Measurements from ENCODE around the gene HERC6.
"Not testable (repeated sequence)": the region's sequence is repeated elsewhere in the genome, so short reads cannot be mapped to it uniquely, and the experiment has no call there.

Gene HERC6

GRCh38 chr4:88447371-88448095 lies 68.9 kb downstream of the HERC6 start:
- no peak for DNase-seq

- DNase-seq = not testable (repeated sequence)
These were observed 69.6 kb downstream of the HERC6 start for GRCh38 chr4:88448211-88448765.

GRCh38 chr4:88448889-88449288 lies 70.2 kb downstream of the HERC6 start:
- no peak for DNase-seq

GRCh38 chr4:88449290-88449689 lies 70.6 kb downstream of the HERC6 start:
- DNase-seq = no peak

DNA sequence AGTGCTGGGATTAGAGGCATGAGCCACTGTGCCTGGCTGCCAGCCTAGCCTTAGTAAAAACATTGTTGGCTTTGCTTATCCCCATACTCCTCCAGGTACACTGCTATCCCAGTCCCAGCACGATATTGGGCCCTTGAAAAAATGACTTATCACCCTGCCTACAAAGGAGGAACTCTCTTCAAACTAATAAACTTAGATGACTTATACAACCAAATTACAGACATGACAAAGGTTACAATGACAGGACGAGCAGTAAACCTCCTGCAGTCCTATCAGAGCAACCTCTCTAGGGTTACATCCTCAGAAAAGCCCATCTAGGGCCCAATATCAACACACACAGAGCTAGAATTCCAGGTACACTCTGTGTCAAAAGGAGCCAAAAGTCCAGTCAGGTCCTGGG lies 72.6 kb downstream of the HERC6 start:
- DNase-seq = no peak

DNA sequence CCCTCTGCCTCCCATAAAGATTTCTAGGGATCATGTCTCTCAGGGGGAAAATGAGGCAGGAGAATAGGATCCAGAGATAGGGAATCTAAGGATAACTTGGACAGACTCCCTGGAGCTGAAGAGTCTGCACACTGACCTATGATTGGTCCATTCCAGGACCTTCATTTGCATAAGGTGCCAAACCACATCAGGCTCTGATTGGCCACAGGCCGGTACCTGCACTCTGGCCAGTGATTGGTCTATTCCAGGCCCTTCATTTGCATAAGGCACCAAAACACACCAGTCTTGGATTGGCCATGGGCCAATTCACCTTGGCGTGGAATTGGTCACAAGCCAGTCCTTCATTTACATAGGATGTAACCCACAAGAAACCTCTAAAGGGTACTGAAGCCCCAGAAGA lies 74.3 kb downstream of the HERC6 start:
- no peak for DNase-seq

DNA sequence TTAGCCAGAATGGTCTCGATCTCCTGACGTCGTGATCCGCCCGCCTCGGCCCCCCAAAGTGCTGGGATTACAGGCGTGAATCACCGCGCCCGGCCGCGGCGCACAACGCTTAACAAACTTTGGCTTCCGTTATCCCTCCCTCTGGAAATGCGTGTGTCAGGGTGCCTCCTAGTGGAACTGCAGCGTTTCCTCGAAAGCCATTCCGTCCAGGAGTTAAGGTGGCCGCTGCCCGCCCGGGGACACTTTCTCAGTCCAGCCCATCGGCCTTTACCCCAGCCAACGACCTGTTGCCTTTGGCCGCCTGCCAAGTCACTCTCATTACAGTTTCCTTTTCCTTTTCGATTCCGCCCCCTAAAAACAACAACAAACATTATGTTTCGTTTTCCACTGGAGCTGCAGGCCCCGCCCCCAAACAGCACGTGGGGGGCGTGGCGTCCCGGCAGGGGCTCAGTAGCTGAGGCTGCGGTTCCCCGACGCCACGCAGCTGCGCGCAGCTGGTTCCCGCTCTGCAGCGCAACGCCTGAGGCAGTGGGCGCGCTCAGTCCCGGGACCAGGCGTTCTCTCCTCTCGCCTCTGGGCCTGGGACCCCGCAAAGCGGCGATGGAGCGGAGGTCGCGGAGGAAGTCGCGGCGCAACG lies 78.1 kb downstream of the HERC6 start, which contains the start of gene HERC5:
Gene HERC5 (plus strand): TSS at position 450 of the 637 bp plus-strand sequence. CDS start 151 bp downstream, at position 601.
- DNase-seq = peak; percentile 88

GRCh38 chr4:88457307-88458103 lies 78.9 kb downstream of the HERC6 start:
- peak; percentile 20 for DNase-seq

- DNase-seq = no peak
These were observed 79.6 kb downstream of the HERC6 start for GRCh38 chr4:88458104-88458740.

GRCh38 chr4:88465653-88466192 lies 87.1 kb downstream of the HERC6 start:
- DNase-seq = no peak

DNA sequence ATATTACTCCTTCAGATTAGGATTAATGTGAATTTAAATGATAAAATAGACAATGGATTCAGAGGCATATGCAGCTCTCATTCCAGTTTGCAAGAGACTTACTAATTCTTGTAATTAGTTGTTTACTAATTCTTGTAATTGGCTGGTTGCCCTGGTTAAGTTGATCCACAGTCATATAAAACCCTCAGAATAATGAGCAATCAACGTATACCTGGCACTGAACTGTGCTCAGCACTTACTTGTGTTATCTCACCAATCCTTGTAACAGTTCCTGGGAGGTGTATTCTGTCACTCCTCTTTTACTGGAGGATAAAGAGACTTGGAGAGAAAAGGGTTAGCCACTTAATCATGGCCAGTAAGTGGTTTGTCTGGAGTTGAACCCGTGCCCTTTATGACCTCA lies 88.7 kb downstream of the HERC6 start:
- DNase-seq = no peak

DNA sequence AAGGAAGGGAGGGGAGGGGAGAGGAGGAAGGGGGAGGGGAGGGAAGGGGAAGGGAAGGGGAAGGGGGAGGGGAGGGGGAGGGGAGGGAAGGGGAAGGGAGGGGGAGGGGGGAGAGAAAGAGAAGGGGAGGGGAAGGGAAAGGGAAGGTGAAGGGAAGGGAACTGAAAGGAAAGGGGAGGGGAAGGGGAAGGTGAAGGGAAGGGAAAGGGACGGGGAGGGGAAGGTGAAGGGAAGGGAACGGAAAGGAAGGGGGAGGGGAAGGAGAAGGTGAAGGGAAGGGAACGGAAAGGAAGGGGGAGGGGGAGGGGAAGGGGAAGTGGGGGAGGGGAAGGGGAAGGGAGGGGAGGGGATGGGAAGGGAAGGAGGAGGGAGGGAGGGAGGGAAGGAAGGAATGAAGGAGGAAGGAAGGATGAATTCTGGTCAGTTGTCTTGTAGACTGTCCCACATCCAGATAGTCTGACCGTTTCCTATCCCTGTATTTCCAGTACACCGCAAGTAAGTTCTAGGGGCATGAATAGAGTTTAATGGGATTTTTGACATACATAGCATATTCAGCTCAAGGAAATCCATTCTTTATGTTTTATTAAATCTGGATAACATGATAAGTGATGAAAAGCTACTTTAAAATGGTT lies 98.7 kb downstream of the HERC6 start:
- no peak for DNase-seq

- DNase-seq = no peak
These were observed 99.6 kb downstream of the HERC6 start for GRCh38 chr4:88478247-88478646.

DNA sequence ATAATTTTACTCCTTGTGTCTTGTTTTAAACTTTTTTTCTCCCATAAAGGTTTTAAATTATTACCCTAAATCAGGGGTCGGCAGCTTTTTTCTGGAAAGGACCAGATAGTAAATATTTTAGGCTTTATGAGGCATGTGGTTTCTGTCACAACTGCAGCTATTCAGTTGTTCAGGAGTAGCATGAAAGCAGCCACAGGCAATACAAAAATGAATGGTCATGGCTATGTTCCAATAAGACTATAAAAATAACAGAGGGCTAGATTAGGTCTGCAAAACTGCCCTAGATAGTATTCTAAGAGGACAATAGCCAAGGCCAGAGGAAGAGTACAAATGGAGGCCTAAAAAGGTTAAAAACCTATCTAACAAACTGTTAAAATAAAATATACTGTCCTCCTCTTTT lies 102.9 kb downstream of the HERC6 start:
- no peak for DNase-seq

DNA sequence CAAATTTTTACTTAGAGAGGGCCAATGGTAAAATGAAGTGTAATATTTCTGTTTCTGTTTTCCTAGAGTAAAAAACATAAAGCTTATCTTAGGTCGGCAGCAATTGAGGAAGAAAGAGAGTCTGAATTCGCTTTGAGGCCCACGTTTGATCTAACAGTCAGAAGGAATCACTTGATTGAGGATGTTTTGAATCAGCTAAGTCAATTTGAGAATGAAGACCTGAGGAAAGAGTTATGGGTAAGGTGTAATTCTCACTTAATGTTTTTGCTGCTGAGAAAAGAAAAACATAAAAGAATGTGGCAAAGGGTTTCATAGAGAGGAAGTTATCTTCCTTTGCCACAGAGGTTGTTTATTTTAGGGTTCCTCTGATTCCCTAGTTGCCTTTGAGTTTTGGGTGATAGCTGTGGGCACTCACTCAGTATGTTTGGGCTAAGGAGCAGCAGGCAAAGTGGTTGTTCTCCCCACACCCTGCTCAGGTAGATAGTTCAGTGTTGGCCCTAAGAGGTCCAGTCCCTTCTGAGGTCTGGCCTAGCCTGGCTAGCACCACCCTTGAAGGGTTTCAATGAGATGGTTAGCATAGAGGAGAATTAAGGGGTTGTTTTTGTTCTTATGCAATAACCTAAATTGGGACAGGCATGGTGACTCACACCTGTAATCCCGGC lies 110.6 kb downstream of the HERC6 start:
- no peak for DNase-seq
